Measurements from ENCODE around the gene CATSPER1. TPM values are rescaled to one million over a fixed set of nuclear protein-coding genes. Genes with fewer than 3 reads are reported as not detected.

The CATSPER1 gene
- total RNA-seq, 1 donor from 2014 or later, result 0.18 TPM

- peaks cover 10% of the 10 kb centered on the region for H3K36me3 Mint-ChIP-seq (ENCODE audit: low read depth)
- H3K27me3 Mint-ChIP-seq (ENCODE audit: insufficient read depth), result peaks cover 7% of the 10 kb centered on the region
- H3K4me1 Mint-ChIP-seq (ENCODE audit: low read depth), result peaks cover 39% of the 10 kb centered on the region
- H3K9me3 Mint-ChIP-seq, result no peaks in the 10 kb centered on the region
- no peak within 1 kb of the TSS for H3K27ac Mint-ChIP-seq
- DNase-seq (ENCODE audit: low spot score), result no peak
- H3K4me3 Mint-ChIP-seq, result no peak within 1 kb of the TSS
- intact Hi-C loops (cut with micrococcal nuclease), result no loop called here
These were observed 22.5 kb upstream of the CATSPER1 start, which contains the start of gene GAL3ST3 for GRCh38 chr11:66048547-66049323. Gene GAL3ST3, minus strand, starts transcription at chr11:66049161. Its CDS starts 3,746 bp downstream, at chr11:66045415.

- Mint-ChIP-seq H3K4me1 (ENCODE audit: low read depth) (peaks cover 29% of the 10 kb centered on the region), H3K36me3 (ENCODE audit: low read depth) (peaks cover 5% of the 10 kb centered on the region), H3K4me3 (no peak overlapping the region), H3K9me3 (no peaks in the 10 kb centered on the region), H3K27me3 (ENCODE audit: insufficient read depth) (peaks cover 7% of the 10 kb centered on the region), H3K27ac (no peak overlapping the region)
- intact Hi-C loops (cut with micrococcal nuclease), result no loop called here
- DNase-seq (ENCODE audit: low spot score), result no peak
These were observed 21.5 kb upstream of the CATSPER1 start for GRCh38 chr11:66047541-66048365.

- H3K36me3 Mint-ChIP-seq (ENCODE audit: low read depth), result no peaks in the 10 kb centered on the region
- H3K27ac Mint-ChIP-seq, result no peak overlapping the region
- peaks cover 7% of the 10 kb centered on the region for H3K27me3 Mint-ChIP-seq (ENCODE audit: insufficient read depth)
- intact Hi-C loops (cut with micrococcal nuclease), result no loop called here
- no peak for DNase-seq (ENCODE audit: low spot score)
- H3K9me3 Mint-ChIP-seq, result no peaks in the 10 kb centered on the region
- peaks cover 28% of the 10 kb centered on the region for H3K4me1 Mint-ChIP-seq (ENCODE audit: low read depth)
- H3K4me3 Mint-ChIP-seq, result no peak overlapping the region
These were observed 20.6 kb upstream of the CATSPER1 start for GRCh38 chr11:66046901-66047300.

GRCh38 chr11:66045177-66045639, 18.9 kb upstream of the CATSPER1 start:
- intact Hi-C loops (cut with micrococcal nuclease), result loop anchor here (2.0 kb wide), 2 partner anchors 42 to 186 kb away; partner anchors contain the start of genes BANF1, CFL1 and EIF1AD
- H3K4me3 Mint-ChIP-seq, result no peak overlapping the region
- H3K4me1 Mint-ChIP-seq (ENCODE audit: low read depth), result peaks cover 16% of the 10 kb centered on the region
- no peaks in the 10 kb centered on the region for H3K36me3 Mint-ChIP-seq (ENCODE audit: low read depth)
- DNase-seq (ENCODE audit: low spot score), result peak; percentile 79
- H3K27ac Mint-ChIP-seq, result peak overlapping the region; percentile 11
- no peaks in the 10 kb centered on the region for H3K9me3 Mint-ChIP-seq
- peaks cover 7% of the 10 kb centered on the region for H3K27me3 Mint-ChIP-seq (ENCODE audit: insufficient read depth)

- intact Hi-C loops (cut with micrococcal nuclease), result loop anchor here (1.0 to 2.0 kb wide), 3 partner anchors 22 to 186 kb away; partner anchors contain the start of genes BANF1, CFL1 and EIF1AD
- DNase-seq (ENCODE audit: low spot score), result no peak
- Mint-ChIP-seq H3K27me3 (ENCODE audit: insufficient read depth) (peaks cover 7% of the 10 kb centered on the region), H3K27ac (peak overlapping the region; percentile 11), H3K9me3 (no peaks in the 10 kb centered on the region), H3K4me1 (ENCODE audit: low read depth) (peaks cover 16% of the 10 kb centered on the region), H3K4me3 (no peak overlapping the region), H3K36me3 (ENCODE audit: low read depth) (no peaks in the 10 kb centered on the region)
These were observed 18.5 kb upstream of the CATSPER1 start for GRCh38 chr11:66044757-66045156.

GRCh38 chr11:66042996-66043906, 17.0 kb upstream of the CATSPER1 start:
- Mint-ChIP-seq H3K4me3 (no peak overlapping the region), H3K27ac (no peak overlapping the region), H3K4me1 (ENCODE audit: low read depth) (peaks cover 16% of the 10 kb centered on the region), H3K9me3 (no peaks in the 10 kb centered on the region), H3K36me3 (ENCODE audit: low read depth) (no peaks in the 10 kb centered on the region), H3K27me3 (ENCODE audit: insufficient read depth) (peaks cover 13% of the 10 kb centered on the region)
- intact Hi-C loops (cut with micrococcal nuclease), result no loop called here
- DNase-seq (ENCODE audit: low spot score), result no peak

DNA sequence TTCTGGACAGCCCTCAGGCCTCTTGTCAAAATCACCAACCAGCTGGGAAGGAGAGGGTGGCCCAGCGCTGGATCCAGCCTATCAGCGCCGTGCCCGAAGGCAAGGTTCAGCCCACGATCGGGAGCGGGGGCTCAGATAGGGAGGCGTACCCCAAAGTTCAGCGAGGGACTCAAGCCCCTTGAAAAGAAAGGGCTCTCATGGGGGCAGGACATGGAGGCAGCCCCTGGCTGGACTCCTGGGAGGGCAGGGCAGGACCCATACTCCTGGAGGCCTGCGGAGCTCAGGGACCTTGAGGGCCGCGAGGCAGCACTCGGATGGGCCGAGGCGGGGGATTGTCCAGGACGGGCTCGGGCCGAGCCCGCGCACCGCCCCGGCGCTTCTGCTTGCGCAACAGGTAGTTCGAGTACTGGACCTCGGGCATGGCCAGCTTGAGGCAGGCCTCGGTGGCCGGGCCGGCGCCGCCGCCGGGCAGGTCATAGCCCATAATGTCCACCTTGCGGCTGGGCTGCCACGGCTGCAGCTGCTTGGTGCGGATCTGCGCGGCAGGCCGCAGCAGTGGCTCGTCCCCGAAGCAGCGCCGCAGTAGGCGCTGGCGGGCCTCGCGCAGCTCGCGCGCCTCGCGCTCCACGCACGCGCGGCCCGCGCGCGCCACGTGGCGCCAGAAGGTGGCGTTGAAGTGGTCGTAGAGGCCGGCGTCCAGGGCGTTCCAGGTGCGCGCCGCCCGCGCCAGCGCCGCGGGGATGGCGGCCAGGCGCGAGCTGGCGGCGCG, 16.1 kb upstream of the CATSPER1 start:
- Mint-ChIP-seq H3K27me3 (ENCODE audit: insufficient read depth) (peaks cover 9% of the 10 kb centered on the region), H3K9me3 (no peaks in the 10 kb centered on the region)
- intact Hi-C loops (cut with micrococcal nuclease), result no loop called here

GRCh38 chr11:66039765-66040164, 13.5 kb upstream of the CATSPER1 start:
- H3K27ac Mint-ChIP-seq, result no peak overlapping the region
- intact Hi-C loops (cut with micrococcal nuclease), result no loop called here
- peaks cover 5% of the 10 kb centered on the region for H3K4me1 Mint-ChIP-seq (ENCODE audit: low read depth)
- DNase-seq (ENCODE audit: low spot score), result no peak
- H3K9me3 Mint-ChIP-seq, result no peaks in the 10 kb centered on the region
- no peak overlapping the region for H3K4me3 Mint-ChIP-seq
- H3K27me3 Mint-ChIP-seq (ENCODE audit: insufficient read depth), result peaks cover 13% of the 10 kb centered on the region
- H3K36me3 Mint-ChIP-seq (ENCODE audit: low read depth), result no peaks in the 10 kb centered on the region

More for the DNA sequence above, 16.1 kb upstream of the CATSPER1 start:
- Mint-ChIP-seq H3K4me1 (ENCODE audit: low read depth) (peaks cover 16% of the 10 kb centered on the region), H3K27ac (no peak overlapping the region), H3K36me3 (ENCODE audit: low read depth) (no peaks in the 10 kb centered on the region), H3K4me3 (no peak overlapping the region)
- no peak for DNase-seq (ENCODE audit: low spot score)

DNA sequence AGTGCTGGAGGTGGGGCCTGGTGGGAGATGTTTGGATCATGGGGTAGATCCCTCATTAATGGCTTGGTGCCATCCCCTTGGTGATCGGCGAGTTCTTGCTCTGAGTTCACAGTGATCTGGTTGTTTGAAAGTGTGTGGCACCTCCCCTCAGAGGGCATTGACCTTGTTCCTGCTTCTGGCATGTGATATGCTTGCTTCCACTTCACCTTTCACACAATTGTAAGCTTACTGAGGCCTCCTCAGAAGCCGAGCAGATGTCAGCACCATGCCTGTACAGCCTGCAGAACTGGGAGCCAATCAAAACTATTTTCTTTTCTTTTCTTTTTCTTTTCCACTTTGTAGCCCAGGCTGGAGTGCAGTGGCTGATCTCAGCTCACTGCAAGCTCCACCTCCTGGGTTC, 11.0 kb upstream of the CATSPER1 start:
- Mint-ChIP-seq H3K4me3 (no peak overlapping the region), H3K27me3 (ENCODE audit: insufficient read depth) (peaks cover 10% of the 10 kb centered on the region), H3K9me3 (no peaks in the 10 kb centered on the region), H3K36me3 (ENCODE audit: low read depth) (no peaks in the 10 kb centered on the region), H3K4me1 (ENCODE audit: low read depth) (no peaks in the 10 kb centered on the region), H3K27ac (no peak overlapping the region)
- DNase-seq (ENCODE audit: low spot score), result no peak
- intact Hi-C loops (cut with micrococcal nuclease), result no loop called here

DNA sequence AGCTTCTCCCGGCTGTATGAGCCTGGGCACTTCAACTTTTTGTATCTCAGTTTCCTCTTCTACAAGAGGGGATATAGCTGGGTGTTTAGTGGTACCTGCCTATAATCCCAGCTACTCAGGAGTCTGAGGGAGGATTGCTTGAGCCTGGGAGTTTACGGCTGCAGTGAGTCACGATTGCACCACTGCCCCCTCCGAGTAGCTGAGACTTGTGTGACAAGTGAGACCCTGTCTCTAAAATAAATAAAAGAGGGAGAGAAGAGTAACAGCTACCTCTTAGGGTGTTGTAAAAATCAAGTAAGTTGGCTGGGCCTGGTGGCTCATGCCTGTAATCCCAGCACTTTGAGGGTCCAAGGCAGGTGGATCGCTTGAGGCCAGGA, 10.0 kb upstream of the CATSPER1 start:
- no peak overlapping the region for H3K4me3 Mint-ChIP-seq
- H3K4me1 Mint-ChIP-seq (ENCODE audit: low read depth), result no peaks in the 10 kb centered on the region
- no peak for DNase-seq (ENCODE audit: low spot score)
- H3K27me3 Mint-ChIP-seq (ENCODE audit: insufficient read depth), result peaks cover 10% of the 10 kb centered on the region
- no peaks in the 10 kb centered on the region for H3K9me3 Mint-ChIP-seq
- H3K36me3 Mint-ChIP-seq (ENCODE audit: low read depth), result no peaks in the 10 kb centered on the region
- intact Hi-C loops (cut with micrococcal nuclease), result no loop called here
- H3K27ac Mint-ChIP-seq, result no peak overlapping the region

GRCh38 chr11:66035653-66036333, 9.5 kb upstream of the CATSPER1 start:
- H3K27me3 Mint-ChIP-seq (ENCODE audit: insufficient read depth), result peaks cover 10% of the 10 kb centered on the region
- no peak for DNase-seq (ENCODE audit: low spot score)
- no peaks in the 10 kb centered on the region for H3K36me3 Mint-ChIP-seq (ENCODE audit: low read depth)
- no peak overlapping the region for H3K4me3 Mint-ChIP-seq
- H3K27ac Mint-ChIP-seq, result no peak overlapping the region
- intact Hi-C loops (cut with micrococcal nuclease), result no loop called here
- H3K9me3 Mint-ChIP-seq, result no peaks in the 10 kb centered on the region
- no peaks in the 10 kb centered on the region for H3K4me1 Mint-ChIP-seq (ENCODE audit: low read depth)

Measured in activated T-helper 1 cell treated with anti-CD3 and anti-CD28 coated beads, Interleukin-12 subunit alpha, Interleukin-12 subunit beta, Interleukin-2, Interleukin-4 antibody, amounts not matched to agents 30 ng/mL and 10 ng/mL and 1 ng/mL, durations not matched to agents 14 hours and 24 hours and 36 hours (primary cell).